Measurements from ENCODE around the gene TBCEL. TPM values are rescaled to one million over a fixed set of nuclear protein-coding genes. Genes with fewer than 3 reads are reported as not detected.

The TBCEL gene
- total and polyA plus RNA-seq, 2 donors (not counting 1 experiment from before 2014, with no cell fraction given) = 21.1 to 25.8 TPM

DNA sequence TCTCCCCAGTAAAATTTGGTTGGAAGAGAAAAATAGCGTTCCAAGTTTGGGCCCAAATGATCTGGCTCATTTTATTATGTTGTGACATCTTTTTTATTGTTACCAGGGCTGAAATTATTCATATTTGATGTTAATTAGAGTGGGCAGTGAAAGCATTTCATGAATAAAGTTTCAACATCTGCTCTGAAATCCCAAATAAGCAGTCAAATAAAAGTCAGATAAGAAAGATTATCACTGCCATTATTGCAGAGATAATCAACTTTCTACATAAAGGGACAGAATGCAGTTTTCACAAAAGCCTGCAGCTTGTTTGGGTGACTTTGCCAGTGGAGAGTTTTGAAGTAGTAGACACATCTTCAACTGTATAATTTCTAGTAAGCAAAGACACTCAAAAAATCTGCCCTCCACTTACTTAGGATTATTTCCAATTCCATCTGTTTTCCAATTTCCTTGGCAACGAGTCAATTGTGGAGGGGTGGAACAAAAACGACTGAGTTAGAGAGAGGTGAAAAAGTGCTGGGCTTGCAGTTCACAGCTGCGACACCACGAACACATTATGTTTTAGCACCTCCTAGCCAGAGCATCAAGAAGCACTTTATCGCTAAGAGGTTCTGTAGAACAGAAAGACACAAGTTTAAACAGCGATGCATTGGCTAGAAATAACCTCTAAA lies 86.1 kb downstream of the TBCEL start:
- Histone ChIP-seq H3K36me3 (ENCODE audit: control insufficient read depth, insufficient read depth, low read length) (no peaks in the 10 kb centered on the region), H3K4me3 (replicated peaks in 1 of 4; ENCODE audit: control extremely low read depth in 1 of 4, insufficient read depth in 1 of 4, low read depth in 3 of 4, low read length in 4 of 4) (no peak overlapping the region), H4K20me1 (ENCODE audit: control insufficient read depth, extremely low read depth, insufficient read depth, low read length) (no peaks in the 10 kb centered on the region), H3K27me3 (ENCODE audit: control insufficient read depth, insufficient read depth, low read length) (peaks cover 4% of the 10 kb centered on the region), H3K79me2 (ENCODE audit: control insufficient read depth, insufficient read depth, low read length) (no peaks in the 10 kb centered on the region), H2AFZ (ENCODE audit: low read length) (no peak overlapping the region), H3K4me2 (ENCODE audit: extremely low read depth, insufficient read depth, low read length) (no peak overlapping the region), H3K9ac (ENCODE audit: insufficient read depth, low read length) (no peak overlapping the region), H3K9me3 (ENCODE audit: control insufficient read depth, insufficient read depth, low read depth, low read length) (no peaks in the 10 kb centered on the region), H3K27ac (ENCODE audit: insufficient read depth, low read length) (no peak overlapping the region), H3K4me1 (ENCODE audit: control insufficient read depth, extremely low read depth, insufficient read depth, low read length) (no peaks in the 10 kb centered on the region)
- TF ChIP-seq, protein P1, sequence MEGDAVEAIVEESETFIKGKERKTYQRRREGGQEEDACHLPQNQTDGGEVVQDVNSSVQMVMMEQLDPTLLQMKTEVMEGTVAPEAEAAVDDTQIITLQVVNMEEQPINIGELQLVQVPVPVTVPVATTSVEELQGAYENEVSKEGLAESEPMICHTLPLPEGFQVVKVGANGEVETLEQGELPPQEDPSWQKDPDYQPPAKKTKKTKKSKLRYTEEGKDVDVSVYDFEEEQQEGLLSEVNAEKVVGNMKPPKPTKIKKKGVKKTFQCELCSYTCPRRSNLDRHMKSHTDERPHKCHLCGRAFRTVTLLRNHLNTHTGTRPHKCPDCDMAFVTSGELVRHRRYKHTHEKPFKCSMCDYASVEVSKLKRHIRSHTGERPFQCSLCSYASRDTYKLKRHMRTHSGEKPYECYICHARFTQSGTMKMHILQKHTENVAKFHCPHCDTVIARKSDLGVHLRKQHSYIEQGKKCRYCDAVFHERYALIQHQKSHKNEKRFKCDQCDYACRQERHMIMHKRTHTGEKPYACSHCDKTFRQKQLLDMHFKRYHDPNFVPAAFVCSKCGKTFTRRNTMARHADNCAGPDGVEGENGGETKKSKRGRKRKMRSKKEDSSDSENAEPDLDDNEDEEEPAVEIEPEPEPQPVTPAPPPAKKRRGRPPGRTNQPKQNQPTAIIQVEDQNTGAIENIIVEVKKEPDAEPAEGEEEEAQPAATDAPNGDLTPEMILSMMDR (conservative IDR thresholded peaks at IDR 0.05 in 1 of 2, IDR thresholded peaks at IDR 0.05 in 1 of 2; ENCODE audit: low read depth in 1 of 2, low read length in 2 of 2) = no peak
- TF ChIP-seq EZH2 (IDR thresholded peaks at IDR 0.05; ENCODE audit: low read length, missing control alignments) = no peak
- DNase-seq (ENCODE audit: low read depth in 2 of 2) = no peak

- no peak for TF ChIP-seq EZH2 (IDR thresholded peaks at IDR 0.05; ENCODE audit: low read length, missing control alignments)
- TF ChIP-seq, protein P1 (conservative IDR thresholded peaks at IDR 0.05 in 1 of 2, IDR thresholded peaks at IDR 0.05 in 1 of 2; ENCODE audit: low read depth in 1 of 2, low read length in 2 of 2) = no peak
- no peaks in the 10 kb centered on the region for H3K4me1 ChIP-seq (ENCODE audit: control insufficient read depth, extremely low read depth, insufficient read depth, low read length)
- H3K79me2 ChIP-seq (ENCODE audit: control insufficient read depth, insufficient read depth, low read length) = no peaks in the 10 kb centered on the region
- no peaks in the 10 kb centered on the region for H3K36me3 ChIP-seq (ENCODE audit: control insufficient read depth, insufficient read depth, low read length)
- no peak overlapping the region for H3K4me3 ChIP-seq (replicated peaks in 1 of 4; ENCODE audit: control extremely low read depth in 1 of 4, insufficient read depth in 1 of 4, low read depth in 3 of 4, low read length in 4 of 4)
- H2AFZ ChIP-seq (ENCODE audit: low read length) = no peak overlapping the region
- no peak overlapping the region for H3K9ac ChIP-seq (ENCODE audit: insufficient read depth, low read length)
- DNase-seq (ENCODE audit: low read depth in 2 of 2) = no peak
- no peaks in the 10 kb centered on the region for H3K9me3 ChIP-seq (ENCODE audit: control insufficient read depth, insufficient read depth, low read depth, low read length)
- no peak overlapping the region for H3K4me2 ChIP-seq (ENCODE audit: extremely low read depth, insufficient read depth, low read length)
- H4K20me1 ChIP-seq (ENCODE audit: control insufficient read depth, extremely low read depth, insufficient read depth, low read length) = no peaks in the 10 kb centered on the region
- H3K27me3 ChIP-seq (ENCODE audit: control insufficient read depth, insufficient read depth, low read length) = peaks cover 4% of the 10 kb centered on the region
- H3K27ac ChIP-seq (ENCODE audit: insufficient read depth, low read length) = no peak overlapping the region
Observed at GRCh38 chr11:121110871-121111724, 87.2 kb downstream of the TBCEL start.
